Mucosa of descending colon (tissue), 3 donors: ENCODE measurements around the gene B3GNT7. TPM values are rescaled to one million over a fixed set of nuclear protein-coding genes. Genes with fewer than 3 reads are reported as not detected.

Experiments used
- ATAC-seq: fragments of 200-7000 bp; cut with Tn5 transposase; one replicate; pipeline ENCODE4 v1.9.1; 2020; ENCODE audit warnings: mild to moderate bottlenecking, moderate library complexity
- DNase-seq, 3 donors: peaks; one replicate each; pipeline ENCODE4 v3.0.0-alpha.2; 2020
- H3K36me3 ChIP-seq: fragments of 200-600 bp; one replicate; pipeline ENCODE4 v1.8.0; 2021; ENCODE audit warnings: low read depth, mild to moderate bottlenecking
- H3K4me1 ChIP-seq: fragments of 200-600 bp; one replicate; pipeline ENCODE4 v1.8.0; 2021; ENCODE audit warnings: low read depth, mild to moderate bottlenecking
- H3K4me3 ChIP-seq: fragments of 200-600 bp; one replicate; pipeline ENCODE4 v1.8.0; 2021; ENCODE audit warnings: mild to moderate bottlenecking
- H3K9me3 ChIP-seq: fragments of 200-600 bp; one replicate; pipeline ENCODE4 v1.8.0; 2021; ENCODE audit warnings: mild to moderate bottlenecking
- CTCF ChIP-seq: fragments of 200-600 bp; IDR thresholded peaks from one replicate; pipeline ENCODE4 v1.8.0; 2022; ENCODE audit warnings: antibody characterized with exemption, mild to moderate bottlenecking
- intact Hi-C, 2 donors: fragments of 100-400 bp; cut with DNase I in 1 of 2; cut with micrococcal nuclease in 1 of 2; formaldehyde crosslinking; loops; one replicate each; pipeline versions ENCODE4 v1.11.0 to v1.11.1; 2022; cut with DNase I, micrococcal nuclease
- microRNA-seq: library from miRNA; unstranded; fragments of <30 nt; microRNA quantifications from one replicate; pipeline ENCODE4, GENCODE V29; 2019
- total RNA-seq, 3 donors: library from RNA; stranded (reverse); fragmentation: NEBNext Ultra II Directional in 2 of 3; extraction: Animal tissue kit (Norgen Biotek cat#: 25700) in 2 of 3; gene quantifications; one replicate each; pipeline versions ENCODE4 v1.2.1 to v1.2.4, GENCODE V29; 2021 to 2023
- donor health status: DM: no; HTN: no; CAD: no; lungs with moderate emphysema.
- donor health status: DM: no; HTN: no; CAD: no.
- donor health status: DM: no; HTN: yes; CAD: no.

Gene B3GNT7
- total RNA-seq, 3 donors from 2014 or later, result 77.7 to 330 (median 149) TPM

- no peak for TF ChIP-seq CTCF
- ATAC-seq, result no peak
- H3K9me3 ChIP-seq, result peaks cover 5% of the 10 kb centered on the region
- H3K36me3 ChIP-seq, result no peaks in the 10 kb centered on the region
- no peak overlapping the region for H3K4me3 ChIP-seq
- no peaks in the 10 kb centered on the region for H3K4me1 ChIP-seq
- intact Hi-C loops, result no loop called here
- no peak for DNase-seq
Observed at GRCh38 chr2:231433990-231434389, 38.5 kb downstream of the B3GNT7 start.

- TF ChIP-seq CTCF, result no peak
- intact Hi-C loops, result no loop called here
- ATAC-seq, result no peak
- no peaks in the 10 kb centered on the region for H3K36me3 ChIP-seq
- no peaks in the 10 kb centered on the region for H3K9me3 ChIP-seq
- DNase-seq, result no peak
- H3K4me1 ChIP-seq, result no peaks in the 10 kb centered on the region
- H3K4me3 ChIP-seq, result no peak overlapping the region
Observed at GRCh38 chr2:231436957-231437356, 41.4 kb downstream of the B3GNT7 start.

- intact Hi-C loops, result no loop called here
Observed at GRCh38 chr2:231449503-231450054, 54.1 kb downstream of the B3GNT7 start.

GRCh38 chr2:231450548-231450989, 55.1 kb downstream of the B3GNT7 start:
- no peak for ATAC-seq
- DNase-seq, result no peak
- no peak overlapping the region for H3K4me3 ChIP-seq
- no peak for TF ChIP-seq CTCF
- H3K36me3 ChIP-seq, result peaks cover 12% of the 10 kb centered on the region
- intact Hi-C loops, result no loop called here
- no peaks in the 10 kb centered on the region for H3K9me3 ChIP-seq
- peaks cover 2% of the 10 kb centered on the region for H3K4me1 ChIP-seq

More at GRCh38 chr2:231449503-231450054, 54.1 kb downstream of the B3GNT7 start:
- peaks cover 8% of the 10 kb centered on the region for H3K36me3 ChIP-seq
- H3K4me3 ChIP-seq, result no peak overlapping the region
- ATAC-seq (no peak), DNase-seq (no peak)
- no peaks in the 10 kb centered on the region for H3K9me3 ChIP-seq
- peaks cover 2% of the 10 kb centered on the region for H3K4me1 ChIP-seq
- no peak for TF ChIP-seq CTCF

Small RNA genes lying within 50 kb of the gene (microRNA-seq; reads per million reads assigned to microRNA genes)
- gene MIR4777, result not detected

Other genes starting within 250 kb of the B3GNT7 start
- 10 to 100 TPM; 10.9 to 32.2 (median 11.9) TPM for gene ARMC9, start 197.1 kb upstream of the B3GNT7 start, total RNA-seq
- gene NCL, start 68.8 kb downstream of the B3GNT7 start, total RNA-seq, result 100 to 1,000 TPM; 239 to 369 (median 328) TPM
- 1 to 10 TPM in 1 of 3 donors, under 1 TPM in 2; 0.57 to 1.2 (median 0.87) TPM for gene NMUR1, start 134.7 kb downstream of the B3GNT7 start, total RNA-seq
- not detected for gene TEX44, start 197.2 kb downstream of the B3GNT7 start, total RNA-seq